HFF-Myc (cell line): ENCODE results near the gene FBN1.

ENCODE experiments used
- DNase-seq: peaks from one replicate; pipeline ENCODE4 v3.0.0-alpha.2; 2011; ENCODE audit warnings: low read depth; ENCODE audit errors: extremely low read depth
- H3K4me3 ChIP-seq: replicated peaks from 2 replicates; pipeline ENCODE4 v1.5.1; 2011; ENCODE audit warnings: low read depth, mild to moderate bottlenecking, control low read depth, low read length
- CTCF ChIP-seq: IDR thresholded peaks from 2 replicates; pipeline ENCODE4 v1.5.1; 2012; ENCODE audit warnings: mild to moderate bottlenecking, low read depth, low read length, control low read depth; ENCODE audit errors: missing control alignments

The FBN1 gene

GRCh38 chr15:48432688-48433087 lies 212.8 kb downstream of the FBN1 start:
- no peak for TF ChIP-seq CTCF
- no peak for DNase-seq
- no peak overlapping the region for H3K4me3 ChIP-seq

GRCh38 chr15:48427960-48428547 lies 217.5 kb downstream of the FBN1 start:
- no peak overlapping the region for H3K4me3 ChIP-seq
- TF ChIP-seq CTCF, result no peak
- no peak for DNase-seq

- no peak for TF ChIP-seq CTCF
- DNase-seq, result no peak
- H3K4me3 ChIP-seq, result no peak overlapping the region
These were observed 218.0 kb downstream of the FBN1 start for GRCh38 chr15:48427479-48427878.

- DNase-seq, result no peak
- TF ChIP-seq CTCF, result no peak
These were observed 218.6 kb downstream of the FBN1 start for GRCh38 chr15:48426941-48427340.

GRCh38 chr15:48426044-48426443 lies 219.5 kb downstream of the FBN1 start:
- DNase-seq, result no peak
- no peak for TF ChIP-seq CTCF
- H3K4me3 ChIP-seq, result no peak overlapping the region

More at GRCh38 chr15:48426941-48427340, 218.6 kb downstream of the FBN1 start:
- H3K4me3 ChIP-seq, result no peak overlapping the region

DNA sequence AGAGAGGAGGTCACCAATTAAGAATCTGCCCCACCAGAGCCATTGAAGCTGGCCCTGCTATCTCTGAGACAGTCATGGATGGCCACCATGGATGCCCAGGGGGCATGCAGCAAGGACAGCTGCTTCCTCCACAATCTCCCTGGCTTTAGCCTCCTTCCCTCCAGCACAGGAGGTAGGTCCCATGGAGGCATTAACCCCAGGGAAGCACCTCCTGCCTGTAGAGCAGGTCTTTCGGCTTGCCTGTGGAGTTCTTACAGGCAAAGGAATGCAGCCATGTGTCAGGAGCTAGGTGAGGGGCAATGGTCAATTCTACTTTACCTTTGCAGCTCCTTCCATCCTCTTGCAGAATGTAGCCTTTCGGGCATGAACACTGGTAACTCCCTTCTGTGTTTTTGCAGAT lies 220.5 kb downstream of the FBN1 start:
- no peak for DNase-seq
- H3K4me3 ChIP-seq, result no peak overlapping the region
- TF ChIP-seq CTCF, result no peak

- DNase-seq, result no peak
- no peak overlapping the region for H3K4me3 ChIP-seq
These were observed 221.5 kb downstream of the FBN1 start for GRCh38 chr15:48423896-48424475.

More at GRCh38 chr15:48423896-48424475, 221.5 kb downstream of the FBN1 start:
- no peak for TF ChIP-seq CTCF
